RWPE1 (cell line): Measurements from ENCODE around the gene MBP.

Source experiments
- CTCF ChIA-PET: fragments of 350-600 bp; sonication (Branson Sonifier 250); formaldehyde crosslinking; extraction: SDS; loops from one replicate; lab custom pipeline; 2021; lab: Yijun Ruan, JAX
- POLR2A ChIA-PET: fragments of 400-600 bp; formaldehyde crosslinking; extraction: SDS; loops from one replicate; lab custom pipeline; 2020; ENCODE audit warnings: antibody characterized with exemption; ENCODE audit not compliant: low non-redundant PET; lab: Yijun Ruan, JAX
- DNase-seq: peaks from one replicate; pipeline ENCODE4 v3.0.0; 2012; ENCODE audit warnings: low spot score
- H3K27ac ChIP-seq: fragments of 450-650 bp; 2 replicates; pipeline ENCODE4 v1.5.1; 2017
- CTCF ChIP-seq: fragments of 450-650 bp; conservative IDR thresholded peaks from 2 replicates; pipeline ENCODE4 v1.5.1; 2017; ENCODE audit warnings: low read depth, mild to moderate bottlenecking

Gene MBP

GRCh38 chr18:76999077-76999476, 133.5 kb downstream of the MBP start:
- no peak overlapping the region for H3K27ac ChIP-seq
- POLR2A ChIA-PET: no interaction called here
- CTCF ChIA-PET: interaction anchor here (0.6 kb wide), 1 partner anchor 55 kb away, joined by 3 read pairs; no protein-coding TSS in a partner anchor
- TF ChIP-seq CTCF: no peak
- DNase-seq: no peak

- no peak for DNase-seq
- TF ChIP-seq CTCF: no peak
- ChIA-PET CTCF (no interaction called here), POLR2A (no interaction called here)
- no peak overlapping the region for H3K27ac ChIP-seq
These were observed 134.4 kb downstream of the MBP start for GRCh38 chr18:76997951-76998808.

GRCh38 chr18:76996429-76996828, 136.2 kb downstream of the MBP start:
- no peak for TF ChIP-seq CTCF
- DNase-seq: no peak
- ChIA-PET POLR2A (no interaction called here), CTCF (no interaction called here)
- no peak overlapping the region for H3K27ac ChIP-seq

- H3K27ac ChIP-seq: no peak overlapping the region
- ChIA-PET POLR2A (no interaction called here), CTCF (no interaction called here)
- no peak for DNase-seq
- no peak for TF ChIP-seq CTCF
These were observed 136.7 kb downstream of the MBP start for GRCh38 chr18:76995896-76996295.

- TF ChIP-seq CTCF: no peak
- ChIA-PET CTCF (no interaction called here), POLR2A (no interaction called here)
- no peak overlapping the region for H3K27ac ChIP-seq
- DNase-seq: no peak
These were observed 138.4 kb downstream of the MBP start for GRCh38 chr18:76994086-76994654.

- no peak for DNase-seq
- ChIA-PET CTCF (interaction anchor here (0.6 kb wide), 1 partner anchor 92 kb away, joined by 3 read pairs; no protein-coding TSS in a partner anchor), POLR2A (no interaction called here)
- no peak for TF ChIP-seq CTCF
- H3K27ac ChIP-seq: no peak overlapping the region
These were observed 139.0 kb downstream of the MBP start for GRCh38 chr18:76993573-76993972.
